GM21529 (cell line): ENCODE results near the gene JAZF1.

ENCODE experiments used
- ATAC-seq: cut with Tn5 transposase; IDR thresholded peaks from one replicate; pipeline ENCODE4 v1.9.1; 2021; ENCODE audit not compliant: unreplicated experiment

The JAZF1 gene

DNA sequence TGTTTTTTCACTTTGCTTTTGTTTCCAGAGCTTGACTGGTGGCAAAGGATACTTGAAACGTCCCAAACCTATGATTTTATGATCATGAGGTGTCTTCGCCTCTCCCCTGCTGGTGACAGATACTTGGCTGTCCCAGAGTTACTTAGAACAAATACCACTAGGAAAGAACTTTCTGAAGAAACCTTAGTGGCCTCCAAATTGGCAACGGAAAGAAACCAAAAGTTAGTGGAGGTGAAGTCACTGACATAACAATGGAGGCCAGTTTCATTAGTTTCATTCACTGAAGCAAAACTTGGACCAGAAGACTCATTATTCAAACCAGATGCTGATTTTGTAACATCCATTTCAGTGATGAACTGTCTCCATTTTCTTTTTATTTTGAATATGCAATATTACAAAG lies 68.6 kb downstream of the JAZF1 start:
- ATAC-seq, result no peak

GRCh38 chr7:28110427-28111012 lies 70.1 kb downstream of the JAZF1 start:
- ATAC-seq, result no peak

DNA sequence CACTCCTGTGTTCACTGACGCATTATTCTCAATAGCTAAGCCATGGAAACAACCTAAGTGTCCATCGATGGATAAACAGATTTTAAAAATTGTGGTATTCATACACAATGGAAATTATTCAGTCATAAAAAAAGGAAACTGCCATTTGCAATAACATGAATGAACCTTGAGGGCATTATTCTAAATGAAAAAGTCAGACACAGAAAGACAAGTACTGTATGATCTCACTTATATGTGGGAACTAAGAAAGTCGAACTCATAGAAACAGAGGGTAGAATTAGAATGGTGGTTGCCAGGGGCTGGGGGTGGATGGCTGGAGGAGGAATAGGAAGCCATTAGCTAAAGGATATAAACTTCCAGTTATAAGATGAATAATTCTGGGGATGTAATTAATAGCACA lies 71.8 kb downstream of the JAZF1 start:
- no peak for ATAC-seq

DNA sequence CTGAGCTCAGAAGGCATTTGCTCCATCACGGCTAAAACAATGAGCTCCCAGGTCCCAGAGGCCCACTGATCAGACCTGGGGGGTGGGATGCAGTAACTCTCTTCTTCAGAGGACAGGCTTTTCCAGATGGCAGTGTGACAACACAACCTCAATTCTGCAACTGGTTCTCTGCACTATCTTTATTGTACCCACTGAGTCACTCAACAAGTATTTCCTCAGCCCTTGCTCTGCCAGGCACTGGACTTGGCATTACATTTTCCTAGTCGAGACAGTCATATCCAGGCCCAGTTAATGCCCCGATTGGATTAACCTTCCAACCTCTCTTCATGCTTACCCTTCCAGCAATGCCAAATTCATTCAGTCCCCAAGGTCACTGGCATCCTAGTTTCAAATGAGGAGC lies 72.6 kb downstream of the JAZF1 start:
- no peak for ATAC-seq

- ATAC-seq, result no peak
Measured at GRCh38 chr7:28106321-28106829, 74.2 kb downstream of the JAZF1 start.

GRCh38 chr7:28105234-28105633 lies 75.4 kb downstream of the JAZF1 start:
- ATAC-seq, result no peak

GRCh38 chr7:28104811-28105210 lies 75.8 kb downstream of the JAZF1 start:
- ATAC-seq, result no peak

DNA sequence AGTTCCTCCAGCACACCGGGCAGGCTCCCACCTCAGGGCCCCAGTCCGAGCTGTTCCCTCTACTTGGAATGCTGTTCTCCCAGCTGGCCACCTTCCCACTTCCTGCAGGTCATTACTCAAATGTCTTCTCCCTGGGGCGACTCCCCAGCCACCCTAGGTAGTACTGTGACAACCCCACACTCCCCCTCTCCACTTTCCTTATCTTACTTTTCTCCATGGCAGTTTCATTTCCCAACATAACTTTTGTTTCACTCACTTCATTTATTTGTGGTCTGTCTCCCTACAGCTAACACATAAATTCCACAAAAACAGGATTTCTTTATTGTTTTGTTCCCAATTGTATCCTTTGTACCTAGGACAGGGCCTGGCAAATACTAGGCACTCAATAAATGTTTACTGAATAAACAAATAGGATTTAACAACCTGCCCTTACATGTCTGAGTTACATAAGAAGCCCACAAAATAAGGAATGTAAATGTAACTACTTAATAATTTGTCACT lies 76.5 kb downstream of the JAZF1 start:
- no peak for ATAC-seq

DNA sequence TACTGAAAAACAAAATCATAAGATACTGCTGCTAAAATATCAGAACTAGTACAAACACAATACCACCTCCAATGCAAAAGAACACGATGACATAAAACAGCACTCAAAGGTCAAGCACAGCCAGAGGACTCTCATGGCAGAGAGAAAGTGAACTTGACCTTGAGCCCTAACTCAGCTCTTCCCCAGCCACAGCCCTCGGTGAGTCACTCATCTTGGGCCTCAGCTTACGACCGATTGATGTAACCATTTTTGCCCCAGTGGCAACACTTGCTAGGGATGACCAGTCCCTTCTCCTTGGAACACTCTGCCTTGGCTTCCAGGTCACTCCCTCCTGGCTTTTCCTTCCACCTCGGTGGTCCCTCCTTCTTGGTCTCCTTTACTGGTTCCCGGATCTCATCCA lies 77.8 kb downstream of the JAZF1 start:
- no peak for ATAC-seq

GRCh38 chr7:28096713-28097112 lies 83.9 kb downstream of the JAZF1 start:
- ATAC-seq, result no peak

- ATAC-seq, result no peak
Measured at GRCh38 chr7:28095231-28095630, 85.4 kb downstream of the JAZF1 start.

DNA sequence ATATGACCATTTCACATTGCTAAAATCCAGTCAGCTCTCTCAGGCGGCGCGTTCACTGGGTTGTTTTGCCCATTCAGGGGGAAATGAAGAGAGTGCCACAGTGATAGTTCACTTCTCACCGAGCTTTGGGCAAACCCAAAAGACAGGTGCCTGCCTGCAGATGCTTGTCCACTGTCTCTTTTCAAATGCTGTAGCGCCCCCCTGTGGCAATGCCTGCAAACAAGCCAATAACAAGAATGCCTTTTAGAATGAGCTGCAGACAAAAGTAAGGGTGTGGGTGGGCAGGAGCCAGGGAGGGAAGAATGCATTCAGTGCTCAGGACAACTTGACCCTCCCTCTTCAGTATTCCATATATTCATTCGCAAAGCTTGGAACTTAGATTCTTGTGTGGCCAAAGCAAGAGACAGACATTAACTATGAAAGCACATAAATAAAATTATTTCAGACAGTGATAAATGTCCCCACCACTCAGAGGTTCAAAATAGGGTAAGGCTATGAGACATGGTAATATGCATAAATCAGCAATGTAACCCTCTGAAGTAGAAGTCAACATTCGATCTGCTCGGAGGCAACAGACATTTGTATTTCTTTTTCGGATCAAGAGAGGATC lies 86.9 kb downstream of the JAZF1 start:
- ATAC-seq, result no peak

DNA sequence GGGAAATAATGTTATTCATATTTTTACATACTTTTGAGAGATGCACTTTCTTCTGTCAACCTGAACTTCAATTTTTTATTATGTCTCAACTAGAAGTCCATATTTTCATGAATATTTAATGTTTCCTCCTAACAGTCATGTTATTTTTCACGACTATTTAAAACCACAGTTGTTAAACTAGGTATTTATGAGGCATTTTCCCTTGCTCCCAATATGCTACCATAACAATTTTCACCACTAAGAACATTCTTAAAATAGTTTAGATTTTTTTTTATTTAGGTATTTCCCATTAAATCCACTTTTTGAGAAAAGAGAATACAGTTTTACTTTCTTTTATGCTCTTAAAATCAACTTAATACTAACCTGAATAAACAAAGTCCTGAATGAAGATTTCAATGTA lies 89.4 kb downstream of the JAZF1 start:
- ATAC-seq, result no peak

DNA sequence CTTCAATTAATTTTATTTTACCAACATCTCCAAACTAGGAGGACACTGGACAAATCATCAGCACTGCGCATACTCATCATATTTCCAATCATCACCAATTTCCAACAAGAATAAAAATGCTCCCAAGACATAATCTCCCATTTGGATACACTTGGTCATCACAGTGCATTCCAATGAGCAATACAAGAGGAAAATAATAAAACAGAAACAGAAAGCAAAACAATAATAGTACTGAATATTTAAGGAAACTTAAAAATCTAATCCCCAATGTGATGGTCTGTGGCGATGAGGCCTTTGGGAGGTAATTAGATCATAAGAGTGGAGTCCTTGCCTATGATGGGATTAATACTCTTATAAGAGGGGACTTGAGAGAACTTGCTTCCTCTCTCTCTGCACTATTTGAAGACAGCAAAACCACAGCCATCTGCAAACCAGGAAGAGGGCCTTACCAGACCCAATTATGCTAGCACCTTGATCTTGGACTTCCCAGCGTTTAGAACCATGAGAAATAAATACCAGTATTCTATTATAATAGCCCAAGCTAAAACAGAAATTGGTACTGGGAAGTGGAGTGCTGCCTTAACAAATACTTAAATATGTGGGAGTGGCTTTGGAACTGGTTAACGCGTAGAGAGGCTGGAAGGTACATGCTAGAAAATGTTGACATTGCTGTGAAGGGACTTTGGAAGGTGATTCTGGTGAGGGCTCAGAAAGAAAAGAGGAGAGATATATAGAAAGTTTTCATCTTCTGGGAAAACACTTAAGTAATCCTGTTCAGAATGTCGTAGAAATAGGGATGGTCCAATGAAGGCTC lies 91.5 kb downstream of the JAZF1 start:
- ATAC-seq, result no peak

- no peak for ATAC-seq
Measured at GRCh38 chr7:28088032-28088431, 92.6 kb downstream of the JAZF1 start.

- ATAC-seq, result no peak
Measured at GRCh38 chr7:28086198-28086597, 94.4 kb downstream of the JAZF1 start.

DNA sequence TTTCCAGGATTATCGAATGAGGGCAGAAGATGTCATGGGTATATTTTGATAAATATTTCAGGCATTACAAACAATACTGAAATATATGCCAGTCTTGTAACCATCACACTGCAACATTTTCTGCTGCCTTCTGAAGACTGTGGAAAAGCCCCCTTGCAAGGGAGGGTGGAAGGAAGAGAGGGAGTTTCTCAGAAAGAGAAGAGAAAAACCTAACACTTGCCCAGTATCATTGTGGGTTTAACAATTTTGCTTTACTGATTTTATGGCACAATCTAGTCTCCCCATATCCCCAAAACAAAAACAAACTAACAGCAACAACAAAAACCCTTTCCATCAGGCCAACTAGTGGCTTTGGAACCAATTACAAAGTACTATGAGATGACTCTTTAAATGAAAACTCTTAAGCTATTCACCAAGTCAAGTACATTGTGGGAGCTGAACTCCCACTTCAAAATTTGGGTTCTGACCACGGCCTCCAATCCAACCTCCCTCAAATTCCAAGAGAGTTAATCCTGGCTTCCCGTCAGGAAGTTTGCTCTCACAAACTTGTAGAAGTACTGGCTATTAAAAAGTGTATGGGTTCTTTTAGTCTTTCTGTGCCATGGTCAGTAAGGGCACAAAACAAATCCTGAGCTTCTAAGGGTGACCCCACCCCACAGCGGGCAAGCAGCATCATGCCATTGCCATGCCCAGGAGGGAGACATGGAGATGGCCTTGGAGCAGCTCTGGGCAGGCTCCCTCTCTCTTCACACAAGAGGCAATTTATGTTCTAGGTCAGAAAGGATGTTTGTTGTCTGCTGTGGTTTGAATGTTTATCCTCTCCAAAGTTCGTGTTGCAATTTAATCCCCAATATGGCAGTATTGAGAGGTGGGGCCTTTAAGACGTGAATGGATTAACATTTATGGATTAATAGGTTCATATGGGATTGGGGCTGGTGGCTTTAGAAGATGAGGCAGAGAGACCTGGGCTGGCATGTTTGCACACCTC lies 96.3 kb downstream of the JAZF1 start:
- ATAC-seq, result no peak

GRCh38 chr7:28083164-28083997 lies 97.2 kb downstream of the JAZF1 start:
- no peak for ATAC-seq

DNA sequence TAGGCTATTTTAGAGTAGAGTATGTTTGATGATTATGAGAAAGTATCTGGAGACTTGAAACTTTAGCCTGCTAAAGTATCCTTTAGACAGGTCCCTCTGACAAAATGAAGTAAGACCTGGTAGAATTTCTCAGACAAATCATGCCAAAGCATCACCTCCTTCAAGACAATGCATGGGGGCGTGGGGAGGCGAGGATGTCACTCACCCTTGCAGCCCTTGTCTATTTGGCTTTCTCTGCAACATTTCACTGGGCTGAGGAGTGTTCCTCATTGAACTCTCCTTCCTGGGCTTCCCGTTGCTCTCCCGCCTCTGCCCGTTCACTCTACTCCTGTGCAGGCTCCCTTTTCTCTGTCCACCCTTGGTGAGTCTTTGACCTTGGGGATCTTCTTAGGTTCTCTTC lies 98.5 kb downstream of the JAZF1 start:
- ATAC-seq, result no peak

GRCh38 chr7:28081016-28081415 lies 99.6 kb downstream of the JAZF1 start:
- no peak for ATAC-seq
